PC-3 (cell line): ENCODE measurements around the gene PIGU. TPM values are rescaled to one million over a fixed set of nuclear protein-coding genes. Genes with fewer than 3 reads are reported as not detected.

Experiments
- ATAC-seq: fragments of 200-7000 bp; cut with Tn5 transposase; 2 replicates; pipeline ENCODE4 v1.9.1; 2020; ENCODE audit warnings: mild to moderate bottlenecking, moderate library complexity
- BruUV-seq: library from RNA; stranded (reverse); fragments of 400-500 nt; replicated peaks from 2 replicates; lab custom pipeline; 2021; lab: Mats Ljungman, UMichigan
- CTCF ChIA-PET: fragments of 300-600 bp; sonication (Branson Sonifier 250); formaldehyde crosslinking; loops from one replicate; lab custom pipeline; 2022; ENCODE audit warnings: antibody characterized with exemption; lab: Charles Lee
- POLR2A ChIA-PET: fragments of 300-600 bp; sonication (Branson Sonifier 250); formaldehyde crosslinking; loops from one replicate; lab custom pipeline; 2022; ENCODE audit warnings: antibody characterized with exemption; ENCODE audit not compliant: unreplicated experiment; lab: Charles Lee
- DNase-seq: peaks from one replicate; pipeline ENCODE4 v3.0.0-alpha.2; 2015
- H2AFZ ChIP-seq: fragments of 300-600 bp; sonication (generic); 2 replicates; pipeline ENCODE4 v1.6.0; 2016; ENCODE audit warnings: antibody characterized with exemption, low read length
- H3F3A ChIP-seq: fragments of 300-600 bp; sonication (generic); one replicate; pipeline ENCODE4 v1.6.0; 2017; ENCODE audit warnings: antibody characterized with exemption, low read length, control low read depth, mild to moderate bottlenecking; ENCODE audit not compliant: unreplicated experiment
- H3K27ac ChIP-seq: fragments of 300-600 bp; sonication (generic); 2 replicates; pipeline ENCODE4 v1.5.1; 2016; ENCODE audit warnings: mild to moderate bottlenecking, low read length
- H3K27me3 ChIP-seq: fragments of 300-600 bp; sonication (generic); 2 replicates; pipeline ENCODE4 v1.6.1; 2016; ENCODE audit warnings: low read length, mixed read lengths
- H3K36me3 ChIP-seq: fragments of 300-600 bp; sonication (generic); 2 replicates; pipeline ENCODE4 v1.6.1; 2016; ENCODE audit warnings: low read depth, mixed run types, low read length, mixed read lengths
- H3K4me1 ChIP-seq: fragments of 300-600 bp; sonication (generic); 2 replicates; pipeline ENCODE4 v1.5.1; 2016; ENCODE audit warnings: low read length; ENCODE audit not compliant: insufficient read depth
- H3K4me2 ChIP-seq: fragments of 300-600 bp; sonication (generic); 2 replicates; pipeline ENCODE4 v1.6.0; 2016; ENCODE audit warnings: low read length
- H3K4me3 ChIP-seq: fragments of 300-600 bp; sonication (generic); 2 replicates; pipeline ENCODE4 v1.5.1; 2016; ENCODE audit warnings: mild to moderate bottlenecking, low read length, mixed read lengths
- H3K79me2 ChIP-seq: fragments of 300-600 bp; sonication (generic); 2 replicates; pipeline ENCODE4 v1.6.1; 2017; ENCODE audit warnings: low read length, mixed read lengths
- H3K9ac ChIP-seq: fragments of 300-600 bp; sonication (generic); 2 replicates; pipeline ENCODE4 v1.6.0; 2016; ENCODE audit warnings: mild to moderate bottlenecking, low read length
- H3K9me2 ChIP-seq: fragments of 300-600 bp; sonication (generic); replicated peaks from 2 replicates; pipeline ENCODE4 v1.6.1; 2016; ENCODE audit warnings: mixed run types, low read length, mixed read lengths
- H3K9me3 ChIP-seq: fragments of 300-600 bp; sonication (generic); 2 replicates; pipeline ENCODE4 v1.6.1; 2016; ENCODE audit warnings: low read length, mixed read lengths
- H4K20me1 ChIP-seq: fragments of 300-600 bp; sonication (generic); 2 replicates; pipeline ENCODE4 v1.6.1; 2016; ENCODE audit warnings: low read length, mixed read lengths
- CTCF ChIP-seq: fragments of 300-600 bp; sonication (generic); conservative IDR thresholded peaks from 2 replicates; pipeline ENCODE4 v1.5.1; 2017; ENCODE audit warnings: antibody characterized with exemption, low read depth, mild to moderate bottlenecking, low read length
- EZH2 ChIP-seq: fragments of 300-600 bp; sonication (generic); IDR thresholded peaks from one replicate; pipeline ENCODE4 v1.6.1; 2017; ENCODE audit warnings: antibody characterized with exemption, mild to moderate bottlenecking, low read length; ENCODE audit not compliant: unreplicated experiment
- EZH2phosphoT487 ChIP-seq: fragments of 300-600 bp; sonication (generic); IDR thresholded peaks from 2 replicates; pipeline ENCODE4 v1.6.1; 2018; ENCODE audit warnings: mild to moderate bottlenecking, antibody characterized with exemption, low read length, borderline replicate concordance
- intact Hi-C: fragments of 100-400 bp; cut with micrococcal nuclease; formaldehyde crosslinking; loops from 2 replicates; pipeline ENCODE4 v1.9.0; 2023
- total RNA-seq: library from RNA; depleted of rRNA; stranded (reverse); fragments of >200 nt; gene quantifications from 2 replicates; pipeline ENCODE4 v1.2.3, GENCODE V29; 2014

Gene PIGU
- total RNA-seq, 1 experiment from 2014 or later, result 24.5 TPM

- Histone ChIP-seq H3F3A (no peaks in the 10 kb centered on the region), H3K79me2 (peaks cover 55% of the 10 kb centered on the region), H3K4me1 (peaks cover 16% of the 10 kb centered on the region), H2AFZ (peak overlapping the region; percentile 83; the same call in 1 of the 2 replicates), H3K9ac (peak overlapping the region; percentile 91), H3K27ac (no peak overlapping the region; the same call in 1 of the 2 replicates), H3K9me2 (no peaks in the 10 kb centered on the region), H4K20me1 (0 out of 2 replicates have a peak, but pooled peaks cover 6% of the 10 kb centered on the region), H3K4me2 (peak overlapping the region; percentile 94), H3K9me3 (no peaks in the 10 kb centered on the region), H3K36me3 (peaks cover 3% of the 10 kb centered on the region; the same call in 1 of the 2 replicates), H3K27me3 (no peaks in the 10 kb centered on the region), H3K4me3 (peak overlapping the region; percentile 84)
- intact Hi-C loops, result loop anchor here (2.0 kb wide), 1 partner anchor 214 kb away; the partner anchor contains the start of gene AHCY
- BruUV-seq, result no TSS peak
- CTCF ChIA-PET, result no interaction called here
- POLR2A ChIA-PET, result interaction anchor here (2.5 kb wide), 1 partner anchor 8 kb away, joined by 26 read pairs; no protein-coding TSS in a partner anchor
- peak; percentile 4 for DNase-seq
- ATAC-seq, result no peak
- no peak for TF ChIP-seq EZH2
- no peak for TF ChIP-seq CTCF
- no peak for TF ChIP-seq EZH2phosphoT487
Measured at GRCh38 chr20:34517114-34517505, 159.8 kb downstream of the PIGU start.

GRCh38 chr20:34516247-34517113, 160.4 kb downstream of the PIGU start, which contains the start of gene DYNLRB1:
DYNLRB1 (plus strand) TSS chr20:34516422; CDS start chr20:34516459, 37 bp downstream.
- peak within 1 kb of the TSS; percentile 73 for H3K27ac ChIP-seq
- peaks cover 16% of the 10 kb centered on the region for H3K4me1 ChIP-seq
- no peaks in the 10 kb centered on the region for H3K9me2 ChIP-seq
- TSS peak; percentile 50 for BruUV-seq
- no peaks in the 10 kb centered on the region for H3F3A ChIP-seq
- H3K9ac ChIP-seq, result peak within 1 kb of the TSS; percentile 91
- DNase-seq, result peak; percentile 98
- TF ChIP-seq EZH2 (no peak), EZH2phosphoT487 (no peak), CTCF (no peak)
- peak within 1 kb of the TSS; percentile 83 for H2AFZ ChIP-seq
- no peaks in the 10 kb centered on the region for H3K27me3 ChIP-seq
- H3K9me3 ChIP-seq, result no peaks in the 10 kb centered on the region
- 0 out of 2 replicates have a peak, but pooled peaks cover 6% of the 10 kb centered on the region for H4K20me1 ChIP-seq
- intact Hi-C loops, result loop anchor here (1.0 to 2.0 kb wide), 2 partner anchors 10 to 214 kb away; partner anchors contain the start of gene AHCY
- peaks cover 3% of the 10 kb centered on the region; the same call in 1 of the 2 replicates for H3K36me3 ChIP-seq
- ChIA-PET CTCF (interaction anchor here (0.5 to 2.4 kb wide), 2 partner anchors 154 to 204 kb away, joined by 4 to 12 read pairs; no protein-coding TSS in a partner anchor), POLR2A (interaction anchor here (0.5 to 2.5 kb wide), 4 partner anchors 9 to 187 kb away, joined by 4 to 26 read pairs (median 5); partner anchors contain the start of genes ITCH and TP53INP2)
- peaks cover 49% of the 10 kb centered on the region for H3K79me2 ChIP-seq
- ATAC-seq, result peak; percentile 84
- H3K4me2 ChIP-seq, result peak within 1 kb of the TSS; percentile 94
- H3K4me3 ChIP-seq, result peak within 1 kb of the TSS; percentile 84
